ENCODE results near the gene RASA3. TPM values are rescaled to one million over a fixed set of nuclear protein-coding genes. Genes with fewer than 3 reads are reported as not detected.

The RASA3 gene
- total RNA-seq, 2 experiments from 2014 or later: 36.9 to 39.3 TPM

DNA sequence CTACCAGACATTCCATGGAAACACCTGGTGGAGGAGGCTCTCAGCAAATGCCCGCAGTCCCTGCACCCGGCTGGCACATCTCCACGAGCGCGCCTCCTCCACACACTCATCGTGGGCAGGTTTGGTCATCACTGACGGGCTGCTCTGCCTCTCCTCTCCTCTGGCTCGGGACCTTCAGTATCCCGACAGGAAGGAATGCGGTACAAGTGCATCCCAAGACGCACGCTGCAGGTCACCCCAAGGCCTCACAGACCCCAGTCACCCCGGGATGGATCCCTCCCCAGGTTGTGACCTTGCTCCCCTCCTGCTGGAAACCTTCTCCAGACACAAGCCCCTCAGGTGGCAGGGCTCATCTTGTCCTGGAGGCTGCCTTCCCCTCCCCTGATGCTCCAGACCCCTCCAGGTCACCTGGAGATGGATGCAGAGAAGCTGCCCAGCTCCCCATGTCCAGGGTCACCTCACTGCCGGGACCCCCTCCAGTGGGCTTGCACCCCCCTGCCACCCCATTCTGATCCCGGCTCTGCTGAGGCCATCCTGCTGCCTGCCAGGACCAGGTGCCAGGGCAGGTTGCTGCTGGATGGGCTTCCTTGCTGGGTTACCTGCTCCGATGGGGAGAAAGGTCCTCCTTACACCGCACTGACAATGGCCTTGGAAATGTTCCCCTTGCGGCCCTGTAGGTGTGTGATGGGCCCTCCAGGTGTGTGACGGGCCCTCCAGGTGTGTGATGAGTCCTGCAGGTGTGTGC is 188.4 kb downstream of the RASA3 start:
- H3K4me1 Mint-ChIP-seq (ENCODE audit: low read depth): no peaks in the 10 kb centered on the region
- ATAC-seq: no peak
- no peak overlapping the region for H3K4me3 Mint-ChIP-seq
- no peaks in the 10 kb centered on the region for H3K9me3 Mint-ChIP-seq (ENCODE audit: insufficient read depth)
- ChIA-PET POLR2A (no interaction called here), CTCF (no interaction called here)
- H3K27ac Mint-ChIP-seq: no peak overlapping the region
- no peaks in the 10 kb centered on the region for H3K27me3 Mint-ChIP-seq (ENCODE audit: low read depth)
- H3K36me3 Mint-ChIP-seq (ENCODE audit: low read depth): no peaks in the 10 kb centered on the region
- DNase-seq: no peak

- H3K4me3 Mint-ChIP-seq: no peak overlapping the region
- DNase-seq (no peak), ATAC-seq (no peak)
- CTCF ChIA-PET: no interaction called here
- H3K4me1 Mint-ChIP-seq (ENCODE audit: low read depth): no peaks in the 10 kb centered on the region
- no peak overlapping the region for H3K27ac Mint-ChIP-seq
- H3K27me3 Mint-ChIP-seq (ENCODE audit: low read depth): peaks cover 2% of the 10 kb centered on the region
- H3K36me3 Mint-ChIP-seq (ENCODE audit: low read depth): no peaks in the 10 kb centered on the region
- no peaks in the 10 kb centered on the region for H3K9me3 Mint-ChIP-seq (ENCODE audit: insufficient read depth)
- POLR2A ChIA-PET: no interaction called here
These were observed 189.8 kb downstream of the RASA3 start for GRCh38 chr13:113942591-113943103.

DNA sequence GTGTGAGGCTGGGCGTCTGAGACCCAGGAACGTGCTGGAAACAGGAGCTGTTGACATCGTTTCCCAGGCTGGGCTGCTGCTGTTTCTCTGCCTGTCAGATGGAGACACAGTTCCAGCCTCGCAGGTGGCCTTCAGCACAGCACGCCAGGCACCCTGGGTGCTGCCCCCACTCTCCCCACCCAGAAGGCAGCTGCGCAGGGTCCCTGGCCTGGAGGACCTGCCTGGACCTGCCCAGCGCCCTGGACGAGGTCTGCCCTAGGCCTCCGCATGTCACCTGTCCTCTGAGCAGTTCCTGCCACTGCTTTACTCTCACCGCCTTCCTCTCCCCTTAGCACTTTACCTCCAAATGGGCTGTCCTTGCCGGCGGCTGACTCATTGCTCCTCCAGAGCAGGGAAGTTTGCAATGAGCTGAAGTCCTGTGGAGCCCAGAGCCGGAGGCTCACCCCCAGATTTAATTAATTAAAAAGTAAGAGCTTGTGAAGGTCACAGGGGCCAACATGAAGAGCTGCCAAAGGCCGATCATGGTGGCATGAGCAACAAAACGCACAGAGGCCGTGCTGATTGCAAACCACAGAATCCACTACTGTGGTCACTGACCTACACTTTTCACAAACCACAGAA is 190.7 kb downstream of the RASA3 start:
- Mint-ChIP-seq H3K27me3 (ENCODE audit: low read depth) (peaks cover 2% of the 10 kb centered on the region), H3K27ac (no peak overlapping the region), H3K4me1 (ENCODE audit: low read depth) (no peaks in the 10 kb centered on the region), H3K36me3 (ENCODE audit: low read depth) (no peaks in the 10 kb centered on the region), H3K9me3 (ENCODE audit: insufficient read depth) (no peaks in the 10 kb centered on the region), H3K4me3 (no peak overlapping the region)
- ChIA-PET POLR2A (no interaction called here), CTCF (interaction anchor here (0.5 kb wide), 1 partner anchor 9 kb away, joined by 3 read pairs; no protein-coding TSS in a partner anchor)
- ATAC-seq (no peak), DNase-seq (no peak)

GRCh38 chr13:113939944-113940297 is 192.5 kb downstream of the RASA3 start:
- Mint-ChIP-seq H3K27me3 (ENCODE audit: low read depth) (peaks cover 4% of the 10 kb centered on the region), H3K9me3 (ENCODE audit: insufficient read depth) (no peaks in the 10 kb centered on the region), H3K27ac (no peak overlapping the region), H3K4me1 (ENCODE audit: low read depth) (no peaks in the 10 kb centered on the region), H3K4me3 (no peak overlapping the region), H3K36me3 (ENCODE audit: low read depth) (no peaks in the 10 kb centered on the region)
- ChIA-PET POLR2A (no interaction called here), CTCF (no interaction called here)
- ATAC-seq (no peak), DNase-seq (no peak)

GRCh38 chr13:113939129-113939943 is 193.1 kb downstream of the RASA3 start:
- DNase-seq (no peak), ATAC-seq (no peak)
- Mint-ChIP-seq H3K9me3 (ENCODE audit: insufficient read depth) (no peaks in the 10 kb centered on the region), H3K4me1 (ENCODE audit: low read depth) (no peaks in the 10 kb centered on the region), H3K27ac (no peak overlapping the region), H3K4me3 (no peak overlapping the region), H3K27me3 (ENCODE audit: low read depth) (peaks cover 4% of the 10 kb centered on the region), H3K36me3 (ENCODE audit: low read depth) (no peaks in the 10 kb centered on the region)
- ChIA-PET CTCF (no interaction called here), POLR2A (no interaction called here)

DNA sequence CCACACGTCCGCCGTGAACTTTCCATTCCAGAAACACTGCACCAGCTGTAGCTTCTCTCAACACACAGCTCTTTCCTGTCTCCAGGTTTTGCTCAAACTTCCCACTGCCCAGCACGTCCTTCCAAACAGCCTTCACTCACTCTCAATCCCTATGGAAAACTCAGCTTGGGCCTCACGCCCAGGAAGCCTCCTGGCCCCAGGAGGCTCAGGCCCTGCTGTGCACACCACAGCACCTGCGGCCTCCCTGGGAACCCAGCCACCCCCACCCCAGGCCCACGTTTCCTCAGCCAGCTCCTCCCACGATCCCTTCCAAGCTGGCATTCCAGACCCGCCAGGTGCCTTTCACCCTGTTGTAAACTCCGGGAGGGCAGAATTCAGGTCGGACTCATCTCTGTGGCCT is 193.7 kb downstream of the RASA3 start:
- Mint-ChIP-seq H3K27me3 (ENCODE audit: low read depth) (peaks cover 7% of the 10 kb centered on the region), H3K36me3 (ENCODE audit: low read depth) (no peaks in the 10 kb centered on the region), H3K27ac (no peak overlapping the region), H3K4me1 (ENCODE audit: low read depth) (no peaks in the 10 kb centered on the region), H3K4me3 (no peak overlapping the region), H3K9me3 (ENCODE audit: insufficient read depth) (no peaks in the 10 kb centered on the region)
- ATAC-seq: no peak
- DNase-seq: no peak
- POLR2A ChIA-PET: no interaction called here
- CTCF ChIA-PET: no interaction called here

GRCh38 chr13:113938246-113938645 is 194.2 kb downstream of the RASA3 start:
- DNase-seq (no peak), ATAC-seq (no peak)
- Mint-ChIP-seq H3K4me3 (no peak overlapping the region), H3K4me1 (ENCODE audit: low read depth) (no peaks in the 10 kb centered on the region), H3K27me3 (ENCODE audit: low read depth) (peaks cover 7% of the 10 kb centered on the region), H3K36me3 (ENCODE audit: low read depth) (no peaks in the 10 kb centered on the region), H3K27ac (no peak overlapping the region), H3K9me3 (ENCODE audit: insufficient read depth) (no peaks in the 10 kb centered on the region)
- ChIA-PET CTCF (no interaction called here), POLR2A (no interaction called here)

GRCh38 chr13:113937527-113938180 is 194.8 kb downstream of the RASA3 start:
- Mint-ChIP-seq H3K4me3 (no peak overlapping the region), H3K4me1 (ENCODE audit: low read depth) (no peaks in the 10 kb centered on the region), H3K27ac (no peak overlapping the region), H3K27me3 (ENCODE audit: low read depth) (peaks cover 12% of the 10 kb centered on the region), H3K36me3 (ENCODE audit: low read depth) (no peaks in the 10 kb centered on the region), H3K9me3 (ENCODE audit: insufficient read depth) (no peaks in the 10 kb centered on the region)
- ATAC-seq (no peak), DNase-seq (no peak)
- CTCF ChIA-PET: no interaction called here
- POLR2A ChIA-PET: no interaction called here

DNA sequence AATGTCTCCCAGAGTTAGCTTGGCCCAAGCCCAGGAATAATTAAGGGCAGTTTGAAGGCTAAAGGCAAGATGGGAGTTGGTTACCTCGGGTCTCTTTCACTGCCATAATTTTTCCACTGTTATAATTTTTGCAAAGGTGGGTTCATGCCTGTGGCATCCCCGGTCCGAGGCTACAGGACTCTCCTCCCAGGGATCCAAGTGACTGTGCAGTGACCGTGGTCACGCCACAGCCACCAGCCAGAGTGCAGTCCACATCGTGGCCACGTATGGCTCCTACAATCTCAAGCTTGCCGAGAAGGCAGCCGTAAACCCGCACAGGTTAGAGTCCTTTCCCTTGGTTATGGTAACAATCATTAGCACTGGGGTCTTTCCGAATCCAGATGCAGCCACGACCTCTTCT is 195.3 kb downstream of the RASA3 start:
- Mint-ChIP-seq H3K4me3 (no peak overlapping the region), H3K27ac (no peak overlapping the region), H3K36me3 (ENCODE audit: low read depth) (no peaks in the 10 kb centered on the region), H3K27me3 (ENCODE audit: low read depth) (peaks cover 13% of the 10 kb centered on the region), H3K4me1 (ENCODE audit: low read depth) (no peaks in the 10 kb centered on the region), H3K9me3 (ENCODE audit: insufficient read depth) (no peaks in the 10 kb centered on the region)
- POLR2A ChIA-PET: no interaction called here
- ATAC-seq (no peak), DNase-seq (no peak)
- CTCF ChIA-PET: no interaction called here

- Mint-ChIP-seq H3K27ac (no peak overlapping the region), H3K4me1 (ENCODE audit: low read depth) (peaks cover 3% of the 10 kb centered on the region), H3K4me3 (no peak overlapping the region), H3K36me3 (ENCODE audit: low read depth) (no peaks in the 10 kb centered on the region), H3K27me3 (ENCODE audit: low read depth) (peaks cover 19% of the 10 kb centered on the region), H3K9me3 (ENCODE audit: insufficient read depth) (no peaks in the 10 kb centered on the region)
- ATAC-seq (no peak), DNase-seq (no peak)
- ChIA-PET POLR2A (no interaction called here), CTCF (no interaction called here)
These were observed 196.1 kb downstream of the RASA3 start for GRCh38 chr13:113936166-113936965.

- peaks cover 7% of the 10 kb centered on the region for H3K4me1 Mint-ChIP-seq (ENCODE audit: low read depth)
- no peak overlapping the region for H3K27ac Mint-ChIP-seq
These were observed 197.2 kb downstream of the RASA3 start for GRCh38 chr13:113935001-113935844.

More at GRCh38 chr13:113935001-113935844, 197.2 kb downstream of the RASA3 start:
- CTCF ChIA-PET: no interaction called here
- Mint-ChIP-seq H3K4me3 (no peak overlapping the region), H3K9me3 (ENCODE audit: insufficient read depth) (no peaks in the 10 kb centered on the region), H3K36me3 (ENCODE audit: low read depth) (no peaks in the 10 kb centered on the region), H3K27me3 (ENCODE audit: low read depth) (peaks cover 19% of the 10 kb centered on the region)
- ATAC-seq (no peak), DNase-seq (no peak)
- POLR2A ChIA-PET: no interaction called here

Measured in activated CD8-positive, alpha-beta T cell treated with anti-CD3 and anti-CD28 coated beads, Interleukin-2, amount 10 ng/mL, durations not matched to agents 7 days and 5 days (primary cell).